GM19468 (cell line): ENCODE results near the gene PFAS.
"Not testable (repeated sequence)": the region's sequence is repeated elsewhere in the genome, so short reads cannot be mapped to it uniquely, and the experiment has no call there.

Source experiments
- ATAC-seq: cut with Tn5 transposase; IDR thresholded peaks from one replicate; pipeline ENCODE4 v1.9.1; 2021; ENCODE audit warnings: mild to moderate bottlenecking, moderate library complexity, moderate number of reproducible peaks; ENCODE audit not compliant: unreplicated experiment; ENCODE audit errors: extremely low read depth

Gene PFAS

DNA sequence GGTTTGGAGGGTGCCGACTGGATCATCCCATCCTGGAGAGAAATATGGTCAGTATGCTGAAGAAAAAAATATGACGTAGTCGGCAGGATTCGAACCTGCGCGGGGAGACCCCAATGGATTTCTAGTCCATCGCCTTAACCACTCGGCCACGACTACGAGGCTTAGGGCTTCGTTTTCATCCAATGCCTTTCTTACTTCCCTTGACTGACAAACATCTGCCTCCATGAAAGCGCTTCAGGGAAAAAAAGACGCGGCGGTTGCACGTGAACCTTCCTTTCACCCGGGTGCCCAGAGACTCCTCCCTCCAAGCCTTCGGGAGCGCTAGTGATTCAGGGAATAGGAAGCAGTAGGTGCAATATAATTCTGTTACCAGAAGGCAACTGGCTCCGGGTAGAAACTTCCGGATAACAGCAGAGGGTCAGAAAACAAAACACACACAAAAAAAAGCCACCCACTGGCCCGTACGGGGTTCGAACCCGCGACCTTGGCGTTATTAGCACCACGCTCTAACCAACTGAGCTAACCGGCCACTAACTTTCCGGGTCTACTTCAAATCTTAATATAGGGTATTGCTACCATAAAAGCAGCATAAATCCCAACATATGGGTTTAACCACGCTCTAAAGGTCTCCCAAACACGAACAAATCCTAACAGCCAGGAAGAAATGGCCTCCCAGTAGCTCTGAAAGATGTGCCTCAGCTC, 22.4 kb upstream of the PFAS start:
- no peak for ATAC-seq

DNA sequence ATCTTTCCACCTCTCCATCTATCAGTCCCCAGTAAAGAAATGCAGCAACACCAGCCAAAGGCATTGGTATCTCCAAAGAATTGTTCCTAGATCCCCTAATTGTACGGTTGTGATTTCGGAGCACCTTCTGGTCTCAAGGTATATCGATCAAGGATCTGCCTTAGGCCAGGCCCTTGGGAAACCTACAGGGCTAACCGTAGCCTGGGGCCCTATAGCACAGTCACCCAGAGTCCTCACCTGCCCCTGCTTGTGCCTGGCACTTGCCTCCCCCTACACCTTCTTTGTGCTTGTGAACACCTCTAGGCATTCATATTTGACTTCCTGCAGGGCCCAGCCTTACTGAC, 21.9 kb upstream of the PFAS start:
- no peak for ATAC-seq

DNA sequence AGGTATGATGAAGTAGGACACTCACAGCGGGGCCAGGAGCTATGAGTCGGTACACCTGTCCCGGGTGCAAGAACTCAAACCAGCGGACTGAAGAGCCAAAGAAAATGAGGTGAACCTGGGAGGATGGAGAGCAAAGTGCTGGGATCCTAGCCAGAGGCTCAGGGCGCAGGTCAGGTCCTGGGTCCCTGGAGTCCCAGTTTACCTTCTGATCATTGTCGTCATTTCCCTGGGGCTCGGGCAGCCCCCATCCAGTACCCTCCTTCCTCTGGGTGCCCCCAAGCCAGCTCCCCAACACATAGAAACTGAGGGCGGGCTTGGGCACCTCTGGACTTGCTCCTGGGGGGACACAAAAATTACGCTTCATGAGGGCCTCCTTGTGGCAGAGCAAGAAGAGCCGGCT, 17.4 kb upstream of the PFAS start:
- ATAC-seq: no peak

DNA sequence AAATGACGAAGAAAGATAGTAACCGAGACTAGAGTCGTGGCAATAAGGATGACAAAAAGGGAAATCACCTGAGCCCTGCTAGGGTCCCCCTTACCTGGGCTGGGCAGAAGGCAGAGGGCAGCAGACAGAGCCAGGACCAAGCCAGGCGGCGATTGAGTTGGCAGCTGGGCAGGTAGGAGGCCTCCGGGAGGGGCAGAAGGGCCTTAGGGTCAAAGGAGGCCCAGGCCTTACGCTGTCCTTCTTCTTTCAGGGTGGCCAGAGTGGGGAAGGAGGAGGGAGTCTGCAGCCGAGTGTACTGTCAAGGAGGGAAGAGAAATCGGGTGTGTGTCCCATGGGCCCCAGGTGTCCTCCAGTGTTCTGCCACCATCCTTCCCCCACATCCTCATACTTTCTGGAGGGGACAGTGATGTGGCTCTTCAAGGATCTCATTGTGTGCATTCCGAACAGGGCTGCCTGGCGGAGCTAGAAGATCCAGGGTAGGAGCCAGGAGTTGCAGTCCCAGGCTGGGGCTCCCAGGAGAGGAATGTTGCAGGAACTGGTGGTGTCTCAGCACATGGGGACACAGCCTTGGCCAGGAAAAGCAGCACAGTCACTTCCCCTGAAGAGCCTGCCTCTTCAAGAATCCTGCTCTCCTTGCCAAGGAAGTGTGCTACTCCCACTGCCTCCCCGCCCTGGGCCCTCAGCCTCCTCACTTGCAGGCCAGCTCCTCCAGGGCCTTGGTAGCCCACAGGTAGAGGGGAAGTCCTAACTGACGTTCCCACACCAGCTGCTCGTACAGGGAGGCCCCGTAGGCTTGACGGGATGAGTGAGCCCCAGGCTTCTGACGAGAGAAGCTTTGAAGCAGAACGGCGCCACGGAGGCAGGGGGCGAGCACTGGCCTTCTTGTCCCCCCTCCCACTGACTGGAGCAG, 14.5 kb upstream of the PFAS start:
- ATAC-seq: no peak

DNA sequence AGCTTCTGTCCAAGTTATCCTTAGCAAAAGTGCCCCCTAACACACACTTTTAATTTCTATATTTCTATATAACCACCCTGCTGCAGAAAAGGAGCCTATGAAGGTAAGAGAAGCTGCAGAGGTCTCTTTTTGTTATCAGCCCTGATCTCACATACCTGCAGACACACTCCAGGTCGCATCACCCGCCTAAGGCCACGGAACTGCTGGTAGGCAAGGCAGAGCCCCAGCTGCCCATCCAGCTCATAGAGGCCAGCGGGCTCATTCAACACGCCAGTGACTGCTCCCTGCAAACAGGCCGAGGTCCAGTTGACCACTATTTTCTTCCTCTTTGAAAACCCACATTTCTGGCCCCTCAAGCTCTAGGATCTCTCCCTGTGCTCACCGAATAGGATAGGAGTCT, 13.4 kb upstream of the PFAS start:
- no peak for ATAC-seq

DNA sequence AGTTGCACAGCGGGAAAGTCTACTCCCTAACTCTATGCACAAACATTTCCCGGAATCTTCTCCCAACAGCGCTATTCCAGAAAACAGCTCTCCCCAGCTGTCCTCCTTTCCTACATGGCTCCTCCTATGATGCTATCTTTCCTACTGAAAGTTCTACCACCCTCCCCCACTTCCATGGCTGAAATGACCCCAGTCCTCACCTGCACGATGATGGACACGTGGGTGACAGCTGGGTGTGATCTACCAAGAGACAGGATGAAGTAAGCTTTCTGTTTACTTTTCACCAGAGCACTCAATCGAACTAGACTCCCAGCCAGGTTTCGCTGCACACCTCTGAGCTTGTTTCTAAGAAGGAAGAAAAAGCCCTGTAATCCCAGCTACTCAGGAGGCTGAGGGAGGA, 11.9 kb upstream of the PFAS start:
- ATAC-seq: no peak

DNA sequence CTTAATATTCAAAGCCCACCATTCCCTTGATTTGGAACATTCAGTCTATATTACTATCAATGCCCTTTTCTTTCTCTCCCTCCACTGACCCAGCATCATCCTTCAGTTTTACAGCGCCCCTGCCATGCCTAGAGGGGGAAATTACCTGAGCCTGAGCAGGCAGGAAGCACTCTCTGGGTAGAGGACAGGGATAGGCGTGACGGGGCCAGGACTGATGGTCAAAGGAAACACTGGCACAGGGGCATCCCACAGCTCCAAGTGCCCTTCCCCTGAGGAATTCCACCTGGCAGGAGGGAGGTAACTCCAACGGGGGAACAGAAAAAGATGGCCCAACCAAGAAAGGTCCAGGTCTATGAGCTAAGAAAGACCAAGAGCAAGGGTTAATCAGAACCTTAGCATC, 11.2 kb upstream of the PFAS start:
- ATAC-seq: no peak

DNA sequence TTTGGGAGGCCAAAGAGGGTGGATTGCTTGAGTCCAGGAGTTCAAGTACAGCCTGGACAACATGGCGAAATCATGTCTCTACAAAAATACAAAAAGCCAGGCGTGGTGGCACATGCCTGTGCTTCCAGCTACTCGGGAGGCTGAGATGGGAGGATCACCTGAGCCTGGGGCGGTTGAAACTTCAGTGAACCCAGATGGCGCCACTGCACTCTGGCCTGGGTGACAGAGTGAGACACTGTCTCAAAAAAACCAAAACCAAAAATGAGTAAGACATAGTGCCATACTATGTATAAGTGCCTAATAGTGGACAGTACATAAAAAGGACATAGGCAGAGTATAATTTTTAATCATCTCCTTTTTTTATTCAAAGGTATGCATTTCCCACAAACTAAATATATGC, 5.3 kb upstream of the PFAS start:
- ATAC-seq: no peak

DNA sequence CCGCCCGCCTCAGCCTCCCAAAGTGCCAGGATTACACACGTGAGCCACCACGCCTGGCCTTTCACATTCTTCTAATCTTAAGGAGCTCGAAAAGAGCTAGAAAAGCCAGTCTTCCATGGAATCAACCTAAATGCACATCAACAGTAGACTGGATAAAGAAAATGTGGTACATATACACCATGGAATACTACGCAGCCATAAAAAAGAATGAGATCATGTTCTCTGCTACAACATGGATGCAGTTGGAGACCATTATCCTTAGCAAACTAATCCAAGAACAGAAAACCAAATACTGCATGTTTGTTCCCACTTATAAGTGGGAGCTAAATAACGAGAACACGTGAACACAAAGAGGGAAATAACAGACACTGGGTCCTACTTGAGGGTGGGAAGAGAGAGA, 4.3 kb upstream of the PFAS start:
- ATAC-seq: no peak

DNA sequence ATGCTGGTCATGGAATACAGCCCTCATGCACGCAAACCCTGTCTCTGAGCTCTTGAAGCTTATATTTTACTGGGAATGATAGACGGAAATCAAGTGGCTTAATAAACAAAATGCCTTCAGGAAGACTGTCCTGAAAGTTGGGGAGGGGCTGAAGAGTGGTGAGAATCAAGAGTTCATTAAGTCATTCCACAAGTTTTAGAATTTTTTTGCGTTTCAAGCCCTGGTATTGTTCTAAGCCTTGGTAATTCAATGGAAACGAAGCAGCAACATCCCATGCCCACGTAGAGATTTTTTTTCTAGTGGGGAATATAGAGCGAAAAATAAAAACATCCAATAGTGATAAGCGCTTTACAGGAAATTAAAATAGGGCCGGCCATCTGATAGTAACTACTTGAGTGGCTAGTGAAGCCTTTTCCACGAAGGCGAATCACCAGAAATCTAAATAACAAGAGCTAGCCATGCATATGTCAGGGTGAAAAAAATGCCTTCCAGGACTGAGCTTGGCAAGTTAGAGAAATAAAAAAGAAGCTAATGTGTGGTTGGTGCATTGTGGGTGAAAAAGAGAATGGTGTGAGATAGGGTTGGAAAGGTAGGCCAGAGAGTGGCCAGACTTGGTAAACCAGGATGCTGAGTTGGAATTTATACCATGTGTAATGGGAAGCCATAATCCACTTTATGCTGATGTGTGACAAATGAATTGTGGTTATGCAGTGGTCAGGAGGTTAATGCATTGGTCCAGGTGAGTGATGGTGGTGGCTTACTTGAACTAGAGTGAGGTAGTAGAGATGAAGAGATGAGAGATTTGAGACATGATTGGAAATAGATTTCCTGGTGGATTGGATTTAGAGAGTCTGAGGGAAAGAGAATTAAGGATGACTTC, 772 bp downstream of the PFAS start:
- no peak for ATAC-seq

DNA sequence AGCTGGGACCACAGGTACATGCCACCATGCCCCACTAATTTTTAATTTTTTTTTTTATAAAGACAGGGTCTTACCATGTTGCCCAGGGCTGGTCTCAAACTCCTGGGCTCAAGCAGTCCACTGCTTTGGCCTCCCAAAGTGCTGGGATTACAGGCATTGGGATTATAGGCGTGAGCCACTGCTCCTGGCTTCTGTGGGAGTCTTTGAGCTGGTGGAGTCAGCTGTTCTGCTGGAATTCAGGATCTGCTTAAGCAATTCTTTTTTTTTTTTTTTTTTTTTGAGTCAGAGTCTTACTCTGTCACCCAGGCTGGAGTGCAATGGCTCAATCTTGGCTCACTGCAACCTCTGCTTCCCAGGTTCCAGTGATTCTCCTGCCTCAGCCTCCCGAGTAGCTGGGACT, 2.3 kb downstream of the PFAS start:
- ATAC-seq: not testable (repeated sequence)

DNA sequence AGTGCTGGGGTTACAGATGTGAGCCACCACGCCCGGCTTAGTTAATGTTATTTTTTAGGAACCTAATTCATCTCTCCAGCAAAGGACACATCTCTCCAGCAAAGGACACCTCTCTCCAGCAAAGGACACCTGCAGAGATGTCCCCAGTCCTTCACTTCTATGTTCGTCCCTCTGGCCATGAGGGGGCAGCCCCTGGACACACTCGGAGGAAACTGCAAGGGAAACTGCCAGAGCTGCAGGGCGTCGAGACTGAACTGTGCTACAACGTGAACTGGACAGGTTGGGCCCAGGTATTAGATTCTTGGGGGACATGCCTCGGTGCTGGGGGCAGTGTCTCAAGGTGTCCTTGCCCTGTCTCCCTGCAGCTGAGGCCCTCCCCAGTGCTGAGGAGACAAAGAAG, 4.7 kb downstream of the PFAS start:
- no peak for ATAC-seq

DNA sequence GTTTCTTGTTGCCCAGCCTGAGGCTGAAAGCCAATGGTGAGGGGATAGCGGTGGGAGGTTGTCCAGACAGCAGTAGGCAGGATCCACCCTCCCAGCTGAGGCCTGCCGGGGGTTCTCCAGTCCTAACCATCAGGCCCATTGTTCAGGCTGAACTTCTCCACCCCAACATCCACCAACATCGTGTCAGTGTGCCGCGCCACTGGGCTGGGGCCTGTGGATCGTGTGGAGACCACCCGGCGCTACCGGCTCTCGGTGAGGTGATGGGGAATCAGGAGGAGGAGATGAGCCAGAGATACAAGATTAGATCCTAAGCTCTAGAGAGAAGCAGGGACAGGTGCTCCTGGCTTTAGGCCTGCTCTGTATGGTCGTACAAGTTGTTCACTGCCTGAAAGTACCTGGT, 5.8 kb downstream of the PFAS start:
- no peak for ATAC-seq

DNA sequence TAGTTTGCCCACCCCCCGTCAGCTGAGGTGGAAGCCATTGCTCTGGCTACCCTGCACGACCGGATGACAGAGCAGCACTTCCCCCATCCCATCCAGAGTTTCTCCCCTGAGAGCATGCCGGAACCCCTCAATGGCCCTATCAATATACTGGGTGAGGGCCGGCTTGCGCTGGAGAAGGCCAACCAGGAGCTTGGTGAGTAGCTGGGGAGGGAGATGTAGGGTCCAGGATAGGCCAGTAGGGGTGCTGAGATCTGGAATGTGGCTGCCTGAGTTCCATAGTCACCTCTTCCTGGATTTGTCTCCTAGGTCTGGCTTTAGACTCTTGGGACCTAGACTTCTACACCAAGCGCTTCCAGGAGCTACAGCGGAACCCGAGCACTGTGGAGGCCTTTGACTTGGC, 6.4 kb downstream of the PFAS start:
- ATAC-seq: no peak

DNA sequence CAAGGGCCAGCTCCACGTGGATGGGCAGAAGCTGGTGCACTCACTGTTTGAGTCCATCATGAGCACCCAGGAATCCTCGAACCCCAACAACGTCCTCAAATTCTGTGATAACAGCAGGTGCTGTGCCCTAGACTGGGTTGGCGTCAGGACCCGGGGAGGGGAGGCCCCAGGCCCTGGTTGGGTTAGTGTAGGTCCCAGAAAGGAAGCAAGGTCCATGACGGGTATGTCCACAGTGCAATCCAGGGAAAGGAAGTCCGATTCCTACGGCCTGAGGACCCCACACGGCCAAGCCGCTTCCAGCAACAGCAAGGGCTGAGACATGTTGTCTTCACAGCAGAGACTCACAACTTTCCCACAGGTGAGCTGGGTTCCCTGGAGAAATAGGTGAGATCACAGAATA, 7.2 kb downstream of the PFAS start:
- ATAC-seq: no peak

DNA sequence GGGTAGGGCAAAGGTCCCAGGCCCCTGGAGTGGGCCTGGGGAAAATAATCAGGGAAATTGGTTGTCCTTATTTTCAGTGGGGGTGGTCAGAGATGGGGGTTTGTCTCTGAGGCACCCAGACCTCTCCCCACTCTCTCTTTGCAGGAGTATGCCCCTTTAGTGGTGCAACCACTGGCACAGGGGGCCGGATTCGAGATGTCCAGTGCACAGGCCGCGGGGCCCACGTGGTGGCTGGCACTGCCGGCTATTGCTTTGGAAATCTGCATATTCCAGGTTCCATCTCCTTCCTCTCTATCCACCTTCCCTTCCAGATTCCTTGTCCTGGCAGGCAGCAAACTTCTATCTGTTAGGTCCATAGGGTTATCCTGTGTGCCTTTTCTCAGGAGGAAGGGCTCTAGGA, 7.6 kb downstream of the PFAS start:
- ATAC-seq: no peak

DNA sequence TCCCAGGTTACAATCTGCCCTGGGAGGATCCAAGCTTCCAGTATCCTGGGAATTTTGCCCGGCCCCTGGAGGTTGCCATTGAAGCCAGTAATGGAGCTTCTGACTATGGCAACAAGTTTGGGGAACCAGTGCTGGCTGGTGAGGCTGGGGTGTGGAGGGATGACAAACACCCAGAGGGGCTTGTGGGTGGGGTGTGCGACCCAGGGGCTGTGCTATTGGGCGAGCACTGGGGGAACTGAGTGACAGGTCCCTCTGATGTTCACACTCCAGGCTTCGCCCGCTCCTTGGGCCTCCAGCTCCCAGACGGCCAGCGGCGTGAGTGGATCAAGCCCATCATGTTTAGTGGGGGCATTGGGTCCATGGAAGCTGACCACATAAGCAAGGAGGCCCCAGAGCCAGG, 8.7 kb downstream of the PFAS start:
- ATAC-seq: no peak

DNA sequence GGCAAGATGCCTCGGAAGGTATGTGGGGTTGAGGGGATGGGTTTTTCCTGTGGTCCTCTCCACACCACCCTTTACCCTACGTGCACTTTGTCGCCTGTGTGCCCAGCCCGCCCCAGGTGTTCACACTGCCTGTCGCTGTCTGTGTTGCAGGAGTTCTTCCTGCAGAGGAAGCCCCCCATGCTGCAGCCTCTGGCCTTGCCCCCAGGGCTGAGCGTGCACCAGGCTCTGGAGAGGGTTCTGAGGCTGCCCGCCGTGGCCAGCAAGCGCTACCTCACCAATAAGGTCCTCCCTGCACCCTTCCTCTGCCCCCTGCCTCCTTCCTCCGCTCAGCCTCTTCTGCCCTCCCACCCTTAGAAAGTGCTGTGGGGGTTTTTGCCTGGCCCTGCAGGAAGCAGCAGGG, 15.2 kb downstream of the PFAS start:
- ATAC-seq: no peak

DNA sequence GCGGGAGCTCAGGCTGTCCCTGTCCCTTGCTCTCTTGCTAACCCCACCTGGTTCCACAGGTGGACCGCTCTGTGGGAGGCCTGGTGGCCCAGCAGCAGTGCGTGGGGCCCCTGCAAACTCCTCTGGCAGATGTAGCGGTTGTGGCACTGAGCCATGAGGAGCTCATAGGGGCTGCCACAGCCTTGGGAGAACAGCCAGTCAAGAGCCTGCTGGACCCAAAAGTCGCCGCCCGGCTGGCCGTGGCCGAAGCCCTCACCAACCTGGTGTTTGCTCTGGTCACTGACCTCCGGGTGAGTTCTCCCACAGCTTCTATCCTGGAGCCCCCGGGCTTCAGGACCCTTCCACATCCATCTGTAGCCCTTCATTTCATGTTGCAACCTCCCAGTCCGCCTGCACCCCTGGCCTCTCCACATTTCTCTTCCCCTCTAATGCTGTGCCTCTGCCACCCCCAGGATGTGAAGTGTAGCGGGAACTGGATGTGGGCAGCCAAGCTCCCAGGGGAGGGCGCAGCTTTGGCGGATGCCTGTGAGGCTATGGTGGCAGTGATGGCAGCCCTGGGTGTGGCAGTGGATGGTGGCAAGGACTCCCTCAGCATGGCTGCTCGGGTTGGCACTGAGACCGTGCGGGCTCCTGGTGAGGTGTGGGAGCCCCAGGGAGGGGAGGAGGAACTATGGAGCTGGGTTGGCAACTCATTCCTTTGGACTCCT, 15.9 kb downstream of the PFAS start:
- ATAC-seq: no peak
